ENCODE results near the gene MLLT1.

The MLLT1 gene

DNA sequence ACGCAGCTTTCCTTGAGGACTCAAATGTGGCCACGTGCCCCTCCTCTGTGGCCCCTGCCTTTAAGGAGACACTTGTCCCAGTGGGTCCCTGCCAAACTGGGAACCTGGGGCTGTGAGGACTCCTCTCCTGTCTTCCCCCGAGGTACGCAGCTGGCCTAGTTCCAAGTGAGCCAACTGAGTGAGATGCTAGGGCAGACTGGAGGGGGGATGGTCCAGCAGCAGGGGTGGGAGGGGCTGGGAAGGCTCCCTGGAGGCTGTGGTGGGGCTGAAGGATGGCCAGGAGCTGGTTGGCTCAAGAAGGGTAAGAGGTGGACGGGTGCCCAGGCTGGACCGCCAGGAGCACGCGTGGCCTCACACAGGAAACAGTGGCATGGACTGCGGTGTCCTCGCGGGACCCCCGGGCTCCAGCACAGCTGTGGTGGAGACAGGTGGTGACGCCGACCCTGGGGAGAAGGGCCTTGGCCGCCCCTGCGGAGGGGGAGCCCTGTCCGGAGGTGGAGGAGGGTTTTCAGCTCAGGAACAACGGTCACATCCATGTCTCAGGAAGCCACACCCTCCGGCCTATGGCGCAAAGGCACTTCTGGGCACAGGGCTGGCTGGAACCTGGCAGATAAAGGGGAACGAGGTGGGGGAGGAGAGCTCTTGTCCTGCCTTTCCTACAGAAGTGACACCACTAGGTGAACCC lies 45.8 kb downstream of the MLLT1 start:
- DNase-seq = peak; percentile 34

DNA sequence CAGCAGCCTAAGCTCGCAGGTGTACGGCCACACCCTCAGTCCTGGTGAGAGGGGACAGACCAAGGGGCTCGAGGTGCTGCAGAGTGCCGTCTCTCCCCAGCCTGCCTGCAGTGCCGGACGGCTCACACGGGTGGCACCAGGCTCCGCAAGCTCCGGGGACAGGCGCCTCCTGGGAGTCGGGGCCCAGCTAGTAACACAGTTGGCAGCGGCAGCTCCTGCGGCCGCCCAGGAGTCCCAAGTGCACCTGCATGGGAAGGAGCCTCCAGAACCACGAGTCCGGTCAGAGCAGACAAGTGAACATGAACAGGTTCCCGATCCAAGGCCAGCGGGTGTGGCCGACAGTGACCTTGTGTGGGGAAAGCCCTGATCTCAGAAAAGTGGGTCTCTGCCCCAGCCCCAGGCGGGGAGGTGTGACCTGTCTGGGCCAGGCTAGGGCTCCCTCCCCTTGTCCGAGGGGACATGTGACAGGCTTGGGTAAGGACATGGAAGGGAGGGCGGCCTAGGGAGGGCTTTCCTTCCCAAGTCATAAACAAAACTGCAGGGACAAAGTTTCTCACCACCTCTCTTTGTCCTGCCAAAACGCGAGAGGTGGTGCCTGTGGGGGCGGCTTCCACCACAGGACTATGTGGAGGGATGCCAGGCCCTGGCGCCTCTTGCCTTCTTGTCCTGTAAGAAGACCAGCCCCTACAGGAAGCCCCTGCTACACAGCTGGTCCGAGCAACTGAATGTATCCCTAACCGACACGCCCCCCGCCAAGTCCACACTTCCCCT lies 46.5 kb downstream of the MLLT1 start:
- DNase-seq = no peak

DNA sequence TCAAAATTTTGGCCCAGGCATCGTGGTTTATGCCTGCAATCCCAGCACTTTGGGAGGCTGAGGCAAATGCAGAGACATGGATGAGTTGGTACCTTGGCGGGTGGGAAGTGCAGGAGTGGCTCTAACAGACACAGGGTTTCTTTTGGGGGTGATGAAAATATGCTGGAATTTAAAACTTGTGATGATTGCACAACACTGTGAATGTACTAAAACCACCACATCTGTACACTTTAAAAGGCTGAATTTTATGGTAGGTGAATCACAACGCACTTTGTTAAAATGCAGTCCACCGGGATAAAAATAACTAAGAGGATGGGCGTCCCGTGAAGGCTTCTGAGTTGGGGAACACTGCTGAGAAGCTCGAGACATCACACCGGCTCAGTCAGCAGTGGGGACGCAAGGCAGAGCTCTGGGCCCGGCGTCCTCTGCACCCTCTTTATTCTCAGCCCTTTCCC lies 47.1 kb downstream of the MLLT1 start:
- no peak for DNase-seq

DNA sequence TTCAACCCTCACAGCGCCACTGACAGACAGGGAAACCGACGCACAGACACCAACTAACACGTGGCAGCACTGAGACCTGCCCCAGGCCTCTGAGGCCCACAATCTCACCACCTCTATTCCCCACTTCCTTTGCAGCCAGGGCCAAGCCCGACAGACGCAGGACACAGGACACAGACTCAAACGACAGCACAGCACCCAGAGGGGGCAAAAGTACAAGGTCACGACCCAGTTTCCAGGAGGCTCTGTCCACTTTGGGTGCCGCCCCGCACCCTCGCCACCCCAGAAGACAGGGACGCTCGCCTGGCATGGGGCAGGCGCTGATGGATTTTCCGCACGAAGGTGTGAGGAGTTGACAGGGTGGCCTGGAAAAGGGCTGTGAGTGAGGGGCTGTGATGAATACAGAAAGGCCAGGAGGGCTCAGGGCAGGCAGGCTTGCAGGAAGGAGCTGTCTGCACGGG lies 48.8 kb downstream of the MLLT1 start:
- DNase-seq = no peak

DNA sequence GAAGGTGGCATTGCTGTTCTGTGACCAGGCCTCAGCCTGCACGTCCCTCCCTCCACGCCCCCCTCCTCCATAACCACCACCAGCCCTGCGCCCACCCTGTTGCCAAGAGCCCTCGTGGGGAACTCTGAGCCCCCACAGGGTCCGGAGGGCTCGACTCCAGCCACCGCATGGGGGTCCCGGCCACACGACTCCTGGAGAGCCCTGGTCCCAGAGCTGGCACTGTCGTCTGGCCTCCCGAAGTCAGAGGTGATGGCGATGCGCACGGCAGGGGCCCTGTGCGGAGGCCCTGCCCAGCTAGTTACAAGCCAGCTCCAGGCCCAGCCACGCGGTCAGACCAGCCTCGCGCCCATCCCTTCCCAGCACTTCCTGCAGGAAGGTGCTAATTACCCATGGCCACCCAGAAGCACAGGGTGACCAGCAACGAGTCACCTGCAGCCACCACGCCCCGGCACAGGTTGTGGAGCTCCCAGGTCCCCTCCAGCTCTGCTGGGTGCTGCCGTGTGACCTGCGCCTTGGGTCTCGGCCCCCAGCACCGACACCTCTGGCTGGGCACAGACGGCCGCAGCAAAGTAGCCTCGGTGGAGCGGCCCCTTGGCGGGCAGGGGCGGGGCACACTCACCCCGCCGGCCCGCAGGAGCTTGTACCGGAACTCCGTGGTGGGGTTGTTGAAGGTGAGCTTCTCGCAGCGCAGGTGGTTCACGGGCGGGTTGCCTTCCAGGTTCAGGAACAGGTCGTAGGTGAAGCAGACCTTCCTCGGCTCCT lies 49.6 kb downstream of the MLLT1 start:
- no peak for DNase-seq

DNA sequence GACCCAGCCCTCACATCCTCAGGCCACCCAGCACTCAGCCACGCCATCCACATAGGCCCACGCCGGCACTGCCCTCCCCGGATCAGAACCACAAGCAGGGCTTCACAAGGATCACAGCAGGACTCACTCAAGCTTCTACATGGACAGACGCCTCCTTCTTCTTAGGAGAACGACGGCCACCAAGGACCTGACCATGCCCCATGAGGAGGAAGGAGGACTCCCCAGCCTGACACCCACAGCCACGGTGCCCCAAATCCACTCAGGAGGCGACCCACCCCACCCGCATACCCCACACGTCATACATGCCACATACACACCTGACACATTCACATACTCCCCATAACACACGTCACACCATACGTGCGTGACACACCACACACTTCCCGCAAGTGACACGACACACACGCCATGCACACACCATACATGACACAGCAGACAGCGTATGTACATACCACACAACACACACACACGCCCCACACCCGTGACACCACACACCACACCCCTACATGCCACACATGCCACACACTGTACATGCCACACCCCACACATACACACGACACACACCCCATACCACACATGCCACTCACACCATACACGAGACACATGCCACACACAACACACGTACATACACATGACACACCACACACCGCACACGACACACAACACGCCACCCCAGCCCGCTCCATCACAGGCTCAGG lies 50.4 kb downstream of the MLLT1 start:
- DNase-seq = no peak

DNA sequence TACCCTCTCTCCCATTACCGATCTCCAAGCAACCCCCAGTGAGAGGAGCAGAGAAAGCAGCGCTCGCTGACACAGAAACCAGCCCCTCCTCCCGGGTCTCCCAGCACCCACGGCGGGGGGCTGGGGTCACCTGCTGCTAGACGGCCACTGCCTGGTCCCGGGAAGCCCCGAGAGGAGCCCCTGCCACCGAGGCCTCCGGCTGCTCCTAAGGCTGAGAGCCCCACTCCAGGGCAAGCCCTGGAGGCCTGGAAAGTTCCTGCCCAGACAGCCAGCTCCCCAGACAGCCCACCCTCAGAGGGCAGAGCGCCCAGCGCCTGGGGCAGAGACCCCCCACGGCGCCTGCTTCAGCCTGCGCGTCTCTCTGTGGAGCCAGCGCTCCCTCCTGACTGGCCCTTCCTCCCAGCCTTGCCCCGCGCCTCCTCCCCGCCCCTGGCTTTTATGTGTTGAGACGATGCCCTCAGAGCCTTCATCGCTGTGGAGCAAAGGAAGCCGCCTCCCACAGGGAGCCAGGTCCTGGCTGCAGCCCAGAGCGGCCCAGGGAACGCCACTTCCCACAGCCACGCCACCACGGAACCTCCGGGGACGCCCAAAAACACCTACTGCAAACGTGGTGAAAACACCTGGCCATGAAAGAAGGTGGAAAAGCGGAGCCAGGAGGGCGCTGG lies 51.1 kb downstream of the MLLT1 start:
- no peak for DNase-seq

DNA sequence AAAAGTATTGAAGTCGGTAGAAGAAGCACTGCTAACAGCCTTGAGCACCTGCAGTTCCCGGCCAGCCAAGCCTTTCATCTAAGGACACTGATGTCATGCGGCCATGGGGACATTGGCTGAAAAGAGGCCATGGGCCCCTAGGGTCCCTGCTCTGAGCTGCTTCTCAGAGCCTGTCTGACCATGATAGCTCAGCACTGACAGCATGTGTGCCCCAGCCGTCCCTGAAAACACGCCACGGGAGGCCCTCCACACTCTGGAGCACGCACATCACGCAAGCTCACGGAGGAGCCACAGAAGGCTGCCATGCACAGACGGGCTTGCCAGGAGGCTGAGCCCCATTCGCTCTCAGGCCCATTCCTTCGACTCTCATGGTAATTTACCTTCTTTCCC lies 51.8 kb downstream of the MLLT1 start:
- DNase-seq = no peak

DNA sequence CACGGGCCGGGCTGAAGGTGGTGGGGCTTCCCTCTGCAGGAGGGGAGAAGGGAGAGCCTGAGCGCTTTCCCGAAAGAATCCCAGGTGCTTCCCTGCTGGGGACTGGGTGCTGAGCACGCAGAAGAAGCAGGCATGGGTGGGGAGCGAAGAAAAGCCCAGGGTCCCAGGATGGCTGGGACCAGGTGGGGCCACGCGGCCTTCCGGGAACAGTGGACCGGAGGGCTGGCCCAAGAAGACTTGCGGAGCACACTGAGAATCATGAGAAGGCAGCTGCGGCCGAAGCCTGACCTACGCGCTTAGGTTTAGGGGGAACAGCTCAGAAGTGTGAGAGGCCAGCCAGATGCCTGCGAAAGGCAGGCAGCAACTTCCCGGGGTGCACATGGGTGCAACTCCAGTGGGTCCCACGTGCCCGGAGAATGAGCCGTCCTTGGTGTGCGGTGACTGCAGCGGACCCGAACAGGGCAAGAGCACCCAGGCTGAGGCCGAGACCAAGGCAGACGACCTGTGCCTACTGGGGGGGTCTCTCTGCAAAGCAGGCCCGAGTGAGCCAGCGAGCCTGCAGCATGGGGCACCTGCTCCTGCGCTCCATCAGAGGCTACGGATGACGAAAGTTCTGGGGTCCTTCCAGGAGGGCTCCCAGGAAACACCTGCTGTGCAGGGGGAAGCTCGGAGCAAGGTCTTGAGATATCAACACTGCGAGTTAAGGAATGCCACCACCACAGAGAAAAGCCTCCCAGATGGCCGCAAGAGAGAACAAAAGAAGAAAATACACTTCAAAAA lies 52.4 kb downstream of the MLLT1 start:
- no peak for DNase-seq

DNA sequence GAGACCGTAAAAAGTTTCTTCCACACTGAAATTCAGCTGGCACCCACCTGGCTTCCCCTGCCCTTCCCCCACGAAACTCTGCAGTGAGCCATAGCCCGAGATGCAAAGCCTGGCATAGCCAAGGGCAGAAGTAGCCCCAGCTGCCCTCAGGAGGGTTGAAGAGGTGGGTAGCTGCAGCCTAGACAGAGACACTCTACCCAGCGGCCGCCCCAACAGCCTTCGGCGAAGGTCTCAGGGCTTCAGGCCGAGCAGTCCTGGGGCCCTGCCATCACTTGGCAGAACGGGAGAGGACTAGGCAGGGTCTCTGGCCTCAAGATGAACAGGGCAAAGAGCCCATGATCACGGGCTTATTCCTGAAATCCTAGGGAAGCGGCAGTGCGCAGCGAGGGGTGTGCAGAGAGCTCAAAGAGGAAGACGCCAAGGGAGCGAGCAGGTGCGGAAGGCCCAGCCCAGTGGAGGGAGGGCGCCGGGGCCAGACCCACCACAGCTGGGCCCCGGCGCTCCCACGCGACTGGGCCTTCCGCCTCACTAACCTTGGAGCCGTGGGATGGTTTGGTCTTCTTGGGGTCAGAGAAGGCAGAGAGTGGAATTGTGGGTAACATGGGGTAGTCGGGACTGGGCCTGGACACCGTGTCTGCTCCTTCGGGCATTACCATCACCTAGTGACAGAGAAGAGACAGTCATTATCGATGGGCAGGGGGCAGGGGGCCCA lies 53.2 kb downstream of the MLLT1 start:
- DNase-seq = no peak

DNA sequence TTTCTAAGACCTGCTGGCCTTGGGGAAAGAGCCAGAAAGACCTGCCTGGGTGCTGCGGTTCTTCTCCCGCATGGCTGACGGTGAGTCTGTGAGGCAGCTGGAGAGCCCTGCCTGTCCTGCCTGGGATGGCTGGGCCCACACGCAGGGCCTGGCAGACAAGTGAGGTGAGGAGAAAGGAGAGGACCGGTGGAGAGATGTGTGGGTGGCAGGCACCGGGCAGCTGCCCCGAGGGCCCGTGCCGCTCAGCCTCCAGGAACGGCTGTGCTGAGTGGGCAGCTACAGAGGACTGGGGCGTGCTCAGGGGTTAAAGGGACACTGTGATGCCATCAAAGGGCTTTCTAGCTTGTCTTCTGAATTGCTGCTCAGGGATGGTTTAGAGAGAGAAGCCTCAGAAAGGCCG lies 53.8 kb downstream of the MLLT1 start:
- DNase-seq = no peak

DNA sequence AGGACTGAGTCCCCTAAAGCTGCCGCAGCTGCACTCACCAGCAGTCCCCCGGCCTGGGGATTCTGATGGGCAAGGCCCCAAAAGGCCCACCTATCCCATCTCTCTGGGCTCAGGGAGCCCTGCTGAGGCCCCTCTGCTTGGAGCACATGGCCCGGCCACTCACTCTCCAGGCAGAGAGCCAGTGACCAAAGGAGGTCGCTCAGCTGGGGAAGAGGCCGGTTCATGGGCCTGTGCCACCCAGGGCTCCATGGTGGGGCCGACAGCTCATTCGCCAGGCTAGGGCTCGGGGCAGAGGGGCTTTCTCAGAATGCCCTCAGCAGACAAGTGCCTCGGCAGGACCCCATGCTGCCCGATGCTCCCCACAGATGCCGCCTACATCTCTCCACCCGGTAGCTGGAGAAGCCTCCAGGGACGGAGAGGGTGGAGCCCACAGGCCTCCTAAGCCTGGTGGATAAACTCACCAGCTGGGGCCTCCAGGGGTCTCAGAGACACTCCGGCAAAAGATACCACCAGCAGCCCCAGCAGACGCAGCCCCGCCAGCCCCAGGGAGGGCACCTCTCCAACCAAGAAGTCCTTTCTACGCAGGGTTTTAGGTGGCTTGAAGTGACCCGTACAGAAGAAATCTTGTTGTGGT lies 54.4 kb downstream of the MLLT1 start:
- DNase-seq = no peak

DNA sequence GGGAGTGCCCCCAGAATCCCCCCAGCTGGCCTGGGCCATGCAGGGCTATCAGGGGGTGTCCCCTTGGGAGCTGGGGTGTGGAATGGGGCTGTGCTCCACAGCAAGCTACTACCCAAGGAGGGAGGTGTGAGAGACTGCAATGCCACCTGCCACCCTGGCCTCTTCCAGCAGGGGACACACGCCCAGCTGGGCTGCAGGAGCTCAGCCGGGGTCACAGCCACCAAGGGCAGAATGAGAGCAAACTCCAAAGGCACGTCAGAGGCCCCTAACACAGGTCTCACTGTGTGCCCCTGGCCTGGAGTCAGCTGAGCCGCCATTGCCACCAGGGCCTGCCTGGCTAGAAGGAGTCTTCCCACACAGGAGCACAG lies 55.5 kb downstream of the MLLT1 start:
- DNase-seq = no peak

DNA sequence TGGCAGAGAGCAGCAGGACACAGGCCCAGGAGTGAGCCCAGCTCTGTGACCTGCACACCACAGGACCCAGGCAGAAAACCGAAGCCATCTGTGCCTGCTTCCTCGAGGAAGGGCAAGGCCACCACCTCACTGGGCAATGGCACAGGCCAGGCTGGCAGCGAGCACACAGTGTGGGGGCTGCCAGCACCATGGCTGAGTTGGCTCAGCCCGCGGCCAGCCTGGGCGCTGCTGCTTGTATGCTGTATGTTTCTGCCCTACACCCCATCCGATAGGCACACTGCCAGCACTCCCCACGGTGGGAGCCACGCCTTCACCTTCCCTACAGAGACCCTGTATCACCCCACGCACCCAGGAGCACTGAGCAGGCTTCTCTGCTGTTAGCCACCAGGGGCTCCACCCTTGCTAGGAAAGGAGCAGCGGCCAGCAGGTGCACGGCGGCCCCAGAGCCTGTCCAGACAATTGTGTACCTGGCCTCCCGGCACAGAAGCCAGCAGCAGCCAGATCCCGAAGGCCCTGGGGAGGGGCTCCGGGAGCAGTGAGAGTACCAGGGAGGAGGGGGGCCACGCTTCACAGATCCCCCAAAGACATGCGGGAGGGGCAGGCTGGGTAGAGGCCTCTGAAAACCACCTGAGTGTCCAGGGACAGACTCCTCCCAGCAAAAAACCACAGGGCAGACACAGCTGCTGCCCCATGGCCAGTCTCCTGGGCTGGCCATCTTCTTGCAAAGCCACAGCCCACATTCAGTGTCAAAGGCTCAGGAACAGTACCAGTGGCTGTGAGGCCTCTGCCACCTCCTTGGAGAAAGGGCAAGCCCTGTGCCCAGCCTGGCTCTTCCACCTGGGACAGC lies 56.1 kb downstream of the MLLT1 start:
- DNase-seq = no peak

DNA sequence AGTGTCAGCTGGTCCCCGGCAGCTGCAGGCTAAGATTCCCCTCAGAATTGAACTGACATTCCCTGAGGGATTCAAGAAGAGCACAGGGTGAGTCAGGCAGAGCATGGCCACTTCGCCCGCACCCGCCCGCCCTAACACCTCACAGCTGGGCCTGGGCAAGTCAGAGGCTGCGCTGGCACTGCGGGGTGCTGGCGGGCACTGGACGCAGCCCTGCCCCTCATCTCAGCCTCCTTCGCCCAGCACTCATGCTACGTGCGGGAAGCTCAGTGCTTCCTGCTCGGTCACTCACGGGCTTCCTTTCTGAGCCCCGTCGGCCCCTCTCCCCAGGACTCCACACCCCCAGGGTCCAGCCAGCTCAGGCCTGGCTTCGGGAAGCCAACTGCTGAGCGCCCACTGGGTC lies 56.9 kb downstream of the MLLT1 start:
- no peak for DNase-seq

DNA sequence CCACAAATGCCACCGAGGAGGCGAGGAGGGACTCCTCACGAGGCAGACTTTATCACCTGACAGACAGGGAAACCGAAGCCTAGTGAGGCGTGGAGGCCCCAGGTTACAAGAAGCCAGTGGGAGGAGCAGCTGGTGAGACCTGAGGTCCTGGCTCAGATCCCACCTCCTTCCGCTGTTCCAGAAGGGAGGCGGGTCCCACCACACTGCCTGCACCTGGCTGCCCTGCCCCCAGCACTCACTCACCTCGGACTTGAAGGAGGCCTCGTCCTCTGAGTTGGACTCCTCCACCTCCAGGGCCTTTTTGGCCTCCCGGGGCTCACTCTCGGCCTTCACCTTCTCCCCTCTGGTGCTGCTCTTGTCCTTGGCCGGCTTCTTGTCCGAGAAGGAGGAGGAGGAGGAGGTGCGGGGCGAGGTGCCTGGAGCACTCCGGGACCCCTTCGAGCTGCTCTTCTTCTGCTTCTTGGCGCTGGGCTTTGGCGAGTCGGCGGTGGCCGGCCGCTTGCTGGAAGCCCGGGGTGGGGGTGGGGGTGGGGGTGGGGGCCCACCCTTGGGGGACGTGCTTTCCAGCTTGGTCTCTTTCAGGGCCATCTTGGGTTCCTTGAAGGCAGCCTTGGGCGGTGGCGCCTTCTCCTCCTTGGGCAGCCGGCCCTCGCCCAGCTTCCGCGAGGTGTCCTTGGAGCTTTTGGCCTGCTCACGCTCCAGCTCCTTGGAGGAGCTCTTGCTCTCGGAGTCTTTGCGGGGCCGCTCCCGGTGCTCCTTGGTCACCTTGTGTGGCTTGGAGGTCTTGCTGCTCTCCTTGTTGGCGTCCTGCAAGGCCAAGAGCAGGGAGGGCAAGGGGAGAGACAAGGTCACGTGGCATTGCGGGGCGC lies 57.7 kb downstream of the MLLT1 start:
- DNase-seq = no peak

DNA sequence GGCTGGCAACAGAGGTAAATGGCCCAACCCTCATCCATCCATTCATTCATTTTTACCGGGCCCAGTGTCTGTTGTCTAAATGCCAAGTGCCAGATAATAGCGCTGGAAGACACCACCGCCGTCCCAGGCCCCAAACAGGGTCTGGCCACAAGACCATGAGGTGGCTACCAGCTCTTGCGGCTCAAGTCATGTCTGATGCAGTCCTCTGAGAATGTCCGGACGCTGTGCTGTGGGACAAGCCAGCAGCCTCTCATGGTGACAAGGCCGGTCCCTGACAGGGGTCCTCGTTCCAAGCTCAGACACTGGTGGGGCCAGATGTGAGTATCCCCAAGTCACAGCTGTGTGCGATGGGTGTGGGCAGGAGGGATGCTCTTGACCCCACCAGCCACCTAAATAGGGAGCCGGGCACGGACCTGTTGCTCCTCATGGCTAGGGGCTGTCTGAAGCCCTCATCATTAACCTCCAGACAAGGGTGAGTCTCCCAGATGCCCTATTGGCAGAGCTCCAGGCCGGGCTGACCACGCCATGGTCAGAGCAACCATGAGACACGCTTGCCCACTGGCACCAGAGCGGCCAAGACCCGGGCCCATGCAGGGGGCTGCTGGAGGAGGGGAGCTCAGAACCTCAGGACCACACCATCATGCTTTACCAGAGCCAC lies 58.4 kb downstream of the MLLT1 start:
- DNase-seq = no peak

All from NCI-H69 (cell line).